SKM-1 (cell line): ENCODE results near the gene PGP.

Experiments
- DNase-seq: peaks from one replicate; lab custom pipeline; 2025; ENCODE audit not compliant: unreplicated experiment; lab: John Stamatoyannopoulos, UW

Gene PGP

DNA sequence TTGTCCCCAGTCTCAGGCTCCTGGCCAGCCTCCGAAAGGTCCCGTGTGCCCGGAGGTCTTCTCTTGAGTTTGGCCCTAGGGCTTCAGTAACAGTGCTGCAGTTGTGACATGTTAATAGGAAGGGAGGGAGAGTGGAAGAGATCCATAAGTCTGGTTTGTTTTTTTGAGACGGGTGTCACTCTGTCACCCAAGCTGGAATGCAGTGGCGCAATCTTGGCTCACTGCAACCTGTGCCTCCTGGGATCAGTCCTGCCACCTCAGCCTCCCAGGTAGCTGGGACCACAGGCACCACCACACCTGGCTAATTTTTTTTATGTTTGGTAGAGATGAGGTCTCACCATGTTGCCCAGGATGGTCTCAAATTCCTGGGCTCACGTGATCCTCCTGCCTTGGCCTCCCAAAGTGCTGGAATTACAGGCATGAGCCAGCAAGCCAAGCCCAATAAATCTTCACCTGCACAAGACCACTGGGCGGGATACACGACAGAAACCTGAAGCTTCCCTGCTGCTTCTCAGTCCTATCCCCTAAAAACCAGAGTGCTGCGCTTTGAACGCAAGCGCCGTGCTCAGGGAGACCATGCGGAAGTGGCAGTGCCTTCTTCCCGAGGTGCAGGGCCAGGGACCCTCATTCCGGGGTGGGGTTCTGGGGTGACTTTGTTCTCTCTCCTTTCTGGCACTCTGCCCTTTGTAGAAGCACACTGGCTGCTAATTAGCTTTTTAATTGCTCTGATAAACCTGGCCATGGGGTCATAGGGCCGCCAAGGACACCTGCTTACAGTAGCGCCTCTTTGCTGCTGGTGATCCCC lies 48.2 kb downstream of the PGP start:
- DNase-seq, result no peak

DNA sequence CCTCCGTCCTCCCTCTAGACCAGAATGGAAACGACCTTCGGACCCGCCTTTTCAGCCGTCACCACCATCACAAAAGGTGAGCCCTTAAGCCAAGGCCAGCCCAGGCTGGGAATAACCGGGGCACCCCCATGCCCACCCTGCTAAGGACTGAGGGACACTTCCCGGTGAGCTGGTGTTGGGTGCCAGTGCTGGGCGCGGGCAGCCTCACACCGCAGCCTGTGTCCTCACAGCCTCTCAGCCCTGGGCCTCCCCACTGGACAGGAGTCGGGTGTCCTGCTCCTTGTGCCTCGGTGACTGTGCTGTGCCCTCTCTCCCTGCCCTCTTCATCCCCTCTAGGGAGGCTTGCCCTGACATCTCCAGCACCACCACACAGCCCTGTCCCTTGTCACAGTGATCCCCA lies 48.8 kb downstream of the PGP start:
- DNase-seq, result no peak

DNA sequence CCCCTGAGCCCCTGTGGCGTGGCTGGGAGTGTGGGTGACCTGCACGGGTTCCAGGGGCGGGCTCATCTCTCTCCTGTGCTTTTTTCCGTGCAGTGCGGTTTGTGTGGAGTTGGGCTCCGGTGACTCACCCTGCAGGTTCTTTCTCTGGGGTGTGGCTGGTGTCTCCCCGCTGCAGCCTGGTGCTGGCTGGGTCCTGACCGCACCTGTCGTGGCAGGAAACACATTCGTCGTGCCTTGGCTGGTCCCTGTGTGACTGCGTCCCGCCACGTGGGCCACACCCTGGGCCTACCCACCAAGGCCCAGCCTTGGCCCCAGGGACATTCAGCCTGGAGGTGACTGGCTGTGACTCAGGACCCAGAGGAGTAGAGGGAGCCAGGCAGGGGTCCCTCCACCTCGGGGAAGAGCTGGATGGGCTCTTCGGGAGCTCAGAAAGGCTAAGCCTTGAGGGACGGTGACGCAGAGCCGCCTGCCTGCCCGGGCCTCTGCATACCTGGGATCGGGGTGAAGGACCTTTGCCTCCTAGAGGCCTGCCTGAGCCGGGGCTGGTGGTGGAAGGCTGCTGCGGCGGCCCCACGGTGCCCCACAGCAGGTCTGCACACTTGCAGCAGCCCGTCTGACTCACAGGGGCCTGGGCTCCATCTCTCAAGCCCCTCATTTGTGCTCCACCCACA lies 51.3 kb downstream of the PGP start:
- no peak for DNase-seq

DNA sequence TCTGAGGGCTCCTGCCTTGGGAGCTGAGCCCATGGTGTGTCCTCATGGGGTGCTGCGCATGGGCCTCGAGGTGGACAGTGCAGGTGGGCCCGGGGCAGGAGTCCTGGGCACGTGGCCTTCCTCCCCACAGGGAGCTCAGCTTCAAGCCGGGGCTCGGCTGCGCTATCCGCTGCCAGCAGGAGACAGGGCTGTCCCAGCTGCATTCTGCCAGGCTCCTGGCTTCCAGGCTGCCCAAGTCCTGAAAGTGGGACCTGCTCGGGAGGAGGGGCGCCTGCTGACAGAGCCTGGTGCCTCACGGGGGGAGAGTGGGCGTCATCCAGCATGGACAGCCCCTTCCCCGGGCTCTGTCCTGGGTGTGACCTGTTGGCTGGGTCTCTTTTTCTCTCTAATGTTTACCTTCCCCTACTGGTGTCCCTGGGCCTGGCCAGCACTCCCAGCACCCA lies 51.9 kb downstream of the PGP start:
- no peak for DNase-seq

DNA sequence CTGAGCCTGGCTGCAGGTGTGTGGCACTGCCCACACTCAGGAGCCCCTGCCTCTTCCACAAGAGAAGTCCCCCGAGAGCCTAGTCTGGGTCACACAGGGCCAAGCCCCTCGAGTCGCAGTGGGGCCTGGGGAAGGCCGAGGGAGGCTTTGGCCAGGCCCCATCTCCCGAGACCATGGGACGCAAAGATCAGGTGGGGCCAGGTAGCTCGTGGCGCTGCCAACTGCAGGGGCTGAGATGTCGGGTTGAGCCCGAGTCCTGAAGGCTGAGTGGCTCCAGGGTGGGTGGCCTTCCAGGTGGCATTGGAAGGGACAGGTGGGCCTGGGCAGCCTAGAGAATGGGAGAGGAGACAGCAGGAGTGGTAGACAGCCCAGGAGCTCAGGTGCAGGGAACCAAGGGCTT lies 52.7 kb downstream of the PGP start:
- DNase-seq, result no peak
